Dedifferentiated amniotic fluid mesenchymal stem cell (primary cell): ENCODE measurements around the gene RAET1E.
A peak's percentile ranks its signal among the peaks of the same experiment; 100 is the strongest.
"Not testable (repeated sequence)": the region's sequence is repeated elsewhere in the genome, so short reads cannot be mapped to it uniquely, and the experiment has no call there.

ENCODE experiments used
- DNase-seq: peaks from one replicate; pipeline ENCODE4 v3.0.0-alpha.2; 2016; ENCODE audit errors: extremely low spot score

Gene RAET1E, protein sequence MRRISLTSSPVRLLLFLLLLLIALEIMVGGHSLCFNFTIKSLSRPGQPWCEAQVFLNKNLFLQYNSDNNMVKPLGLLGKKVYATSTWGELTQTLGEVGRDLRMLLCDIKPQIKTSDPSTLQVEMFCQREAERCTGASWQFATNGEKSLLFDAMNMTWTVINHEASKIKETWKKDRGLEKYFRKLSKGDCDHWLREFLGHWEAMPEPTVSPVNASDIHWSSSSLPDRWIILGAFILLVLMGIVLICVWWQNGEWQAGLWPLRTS

GRCh38 chr6:149897855-149898744 is at the start of gene RAET1E:
Gene RAET1E, minus strand, starts transcription at chr6:149898113. Its CDS starts 7,212 bp downstream, at chr6:149890901.
- DNase-seq, result no peak

GRCh38 chr6:149947533-149947932 is 49.6 kb upstream of the RAET1E start:
- DNase-seq, result not testable (repeated sequence)

DNA sequence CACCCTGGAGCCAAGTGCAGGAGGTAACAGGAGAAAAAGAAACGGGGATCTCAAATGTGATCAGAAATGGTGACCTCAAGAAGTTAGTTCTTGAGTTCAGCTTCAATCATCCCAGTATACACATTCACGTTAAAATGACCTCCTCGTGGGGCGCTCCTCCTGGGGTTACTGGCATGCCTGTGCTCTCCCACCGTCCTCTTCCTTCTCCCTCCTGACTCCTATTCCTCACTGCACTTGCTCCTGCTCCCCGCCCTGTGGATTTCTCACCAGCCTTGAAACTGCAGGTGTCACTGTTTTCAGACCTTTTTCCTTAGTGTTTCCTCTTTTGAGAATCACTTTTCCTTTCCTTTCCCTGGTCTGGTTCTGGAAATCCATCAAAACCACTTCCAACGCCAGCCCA is 48.7 kb upstream of the RAET1E start:
- DNase-seq, result not testable (repeated sequence)

DNA sequence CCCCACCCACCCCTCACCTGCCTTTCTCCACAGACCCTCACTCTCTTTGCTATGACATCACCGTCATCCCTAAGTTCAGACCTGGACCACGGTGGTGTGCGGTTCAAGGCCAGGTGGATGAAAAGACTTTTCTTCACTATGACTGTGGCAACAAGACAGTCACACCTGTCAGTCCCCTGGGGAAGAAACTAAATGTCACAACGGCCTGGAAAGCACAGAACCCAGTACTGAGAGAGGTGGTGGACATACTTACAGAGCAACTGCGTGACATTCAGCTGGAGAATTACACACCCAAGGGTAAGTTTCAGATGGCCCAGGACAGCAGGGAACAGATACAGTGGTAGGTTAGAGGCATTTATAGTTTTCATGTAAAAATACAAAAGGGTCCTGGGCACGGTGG is 47.4 kb upstream of the RAET1E start:
- DNase-seq, result not testable (repeated sequence)

DNA sequence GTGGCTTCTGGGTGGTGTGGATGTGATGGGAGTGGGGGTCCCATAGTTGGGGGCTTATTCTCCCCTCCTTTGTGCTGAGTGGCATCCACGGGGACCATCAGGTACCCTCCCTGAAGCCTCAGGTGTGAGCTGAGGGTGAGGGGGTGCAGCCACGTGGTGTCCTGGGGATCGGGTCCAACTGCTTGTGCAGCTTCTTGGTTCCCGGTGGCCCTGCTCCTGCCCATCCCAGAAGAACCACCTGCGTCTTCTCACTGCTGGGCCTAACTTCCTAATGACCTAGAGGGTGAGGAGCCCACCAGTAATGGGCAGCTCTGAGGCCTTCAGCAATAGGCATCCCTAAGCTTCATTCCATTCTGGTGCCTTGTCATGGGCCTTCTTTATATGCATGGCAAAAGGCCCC is 45.4 kb upstream of the RAET1E start:
- not testable (repeated sequence) for DNase-seq

- DNase-seq, result no peak
These were observed 44.5 kb upstream of the RAET1E start for GRCh38 chr6:149942461-149942829.

DNA sequence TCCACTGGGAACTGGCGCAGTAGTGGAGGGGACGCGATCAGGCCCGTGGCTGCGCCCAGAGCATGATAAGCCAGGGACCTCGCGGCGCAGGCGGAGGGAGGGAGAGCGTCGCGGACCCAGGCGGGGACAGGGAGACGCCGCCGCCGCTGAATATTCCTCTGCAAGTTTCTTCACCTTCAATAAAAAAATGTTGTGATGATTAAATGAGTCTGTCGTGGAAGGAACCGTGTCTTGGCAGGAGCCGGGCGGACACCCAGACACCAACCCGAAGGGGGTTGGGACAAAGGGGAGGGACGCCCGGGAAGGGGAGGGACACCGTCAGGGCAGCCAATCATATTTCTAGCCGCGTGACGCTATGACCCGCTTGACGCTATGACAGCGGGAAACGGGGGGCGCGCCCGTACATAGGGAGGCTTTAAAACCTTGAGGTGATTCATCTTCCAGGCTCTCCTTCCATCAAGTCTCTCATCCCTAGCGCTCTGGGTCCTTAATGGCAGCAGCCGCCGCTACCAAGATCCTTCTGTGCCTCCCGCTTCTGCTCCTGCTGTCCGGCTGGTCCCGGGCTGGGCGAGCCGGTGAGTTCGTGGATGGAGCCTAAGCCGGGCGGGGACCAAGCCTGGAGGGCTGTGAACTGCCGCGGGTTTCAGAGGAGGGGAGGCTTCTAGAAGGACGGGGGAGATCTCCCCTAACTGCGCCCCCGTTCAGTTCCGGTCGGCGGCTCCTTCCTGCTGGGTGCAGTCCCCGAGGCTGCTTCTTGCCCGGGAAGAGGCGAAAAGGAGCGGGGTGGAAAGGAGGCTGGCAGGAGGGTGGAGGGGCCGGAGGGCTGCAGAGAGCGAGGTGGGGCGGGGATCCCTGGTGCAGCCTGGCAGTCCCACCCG is 43.9 kb upstream of the RAET1E start, which contains the start of gene ULBP2:
ULBP2 (plus strand) TSS at position 432 of the 878 bp plus-strand sequence; CDS start at position 491, 59 bp downstream.
- peak; percentile 82 for DNase-seq

DNA sequence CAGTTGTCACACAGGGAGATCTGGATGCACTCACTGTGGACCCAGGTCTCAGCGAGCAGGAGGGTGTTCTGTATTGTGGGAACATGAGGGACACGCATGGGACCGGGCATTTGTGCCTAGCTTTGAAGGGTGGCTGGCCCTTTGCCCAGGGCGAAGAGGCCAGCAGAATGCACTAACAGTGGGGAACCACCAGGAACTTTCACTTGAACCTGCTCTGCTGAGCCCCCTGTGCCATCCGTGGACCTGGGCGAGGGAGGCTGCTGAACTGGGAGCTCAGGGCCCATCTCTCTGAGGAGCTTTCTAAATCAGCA is 42.7 kb upstream of the RAET1E start:
- DNase-seq, result no peak

GRCh38 chr6:149939909-149940671 is 42.2 kb upstream of the RAET1E start:
- DNase-seq, result no peak

GRCh38 chr6:149939356-149939648 is 41.4 kb upstream of the RAET1E start:
- DNase-seq, result no peak

- no peak for DNase-seq
These were observed 40.9 kb upstream of the RAET1E start for GRCh38 chr6:149938571-149939355.

- DNase-seq, result not testable (repeated sequence)
These were observed 40.2 kb upstream of the RAET1E start for GRCh38 chr6:149938013-149938570.

GRCh38 chr6:149936743-149937142 is 38.8 kb upstream of the RAET1E start:
- no peak for DNase-seq

GRCh38 chr6:149935668-149936067 is 37.8 kb upstream of the RAET1E start:
- no peak for DNase-seq

GRCh38 chr6:149935246-149935645 is 37.3 kb upstream of the RAET1E start:
- DNase-seq, result no peak

GRCh38 chr6:149934249-149935156 is 36.6 kb upstream of the RAET1E start:
- peak; percentile 81 for DNase-seq

DNA sequence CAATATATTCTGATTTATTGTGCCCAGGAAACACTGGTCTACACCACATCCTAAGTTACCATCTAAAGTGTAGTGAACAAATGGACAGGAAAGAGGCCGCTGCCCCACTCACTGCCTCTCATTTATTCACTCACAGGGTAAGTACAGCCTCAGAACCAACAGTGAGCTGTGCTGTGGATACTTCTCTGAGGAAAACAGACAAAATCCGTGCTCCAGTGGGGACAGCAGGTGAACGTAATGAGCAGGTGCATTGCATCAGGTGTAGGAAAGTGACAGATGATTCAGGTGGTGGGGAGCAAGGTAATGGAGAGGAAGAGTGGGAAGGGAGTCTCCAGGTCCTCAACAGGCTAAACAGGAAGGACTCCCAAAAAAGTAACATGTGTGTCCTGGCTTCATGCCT is 35.5 kb upstream of the RAET1E start:
- DNase-seq, result no peak

DNA sequence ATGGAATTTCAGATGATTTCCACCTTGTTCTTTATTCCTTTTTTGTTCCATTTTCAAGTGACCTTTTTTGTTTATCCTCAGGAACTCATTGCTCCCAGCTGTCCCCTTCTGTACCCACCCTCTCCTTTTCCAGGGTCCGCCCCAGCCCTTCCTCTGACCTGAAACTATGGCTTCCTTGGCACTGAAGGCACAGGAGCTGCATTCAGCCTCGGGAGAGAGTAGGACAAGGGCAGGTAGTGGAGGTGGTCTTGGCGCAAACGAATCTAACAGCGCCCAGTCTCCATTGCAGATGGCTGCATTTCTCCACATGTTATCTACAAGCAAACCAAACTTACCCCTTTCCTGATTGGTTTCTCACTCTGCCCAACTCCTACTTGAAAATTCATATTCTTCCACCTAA is 35.1 kb upstream of the RAET1E start:
- DNase-seq, result no peak

DNA sequence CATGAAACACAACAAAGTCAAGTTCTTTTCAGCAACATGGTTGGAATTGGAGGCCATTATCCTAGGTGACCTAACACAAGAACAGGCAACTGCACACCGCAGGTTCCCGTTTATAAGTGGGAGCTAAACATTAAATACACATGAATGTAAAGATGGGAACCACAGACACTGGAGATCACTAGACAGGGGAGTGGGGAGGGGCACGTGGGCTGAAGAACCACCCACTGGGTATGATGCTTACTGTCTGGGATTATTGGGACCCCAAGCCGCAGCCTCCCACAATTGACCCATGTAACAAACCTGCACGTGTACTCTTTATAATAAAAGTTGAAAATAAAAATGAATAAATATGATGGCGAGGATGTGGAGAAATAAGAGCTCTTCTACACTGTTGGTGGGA is 33.6 kb upstream of the RAET1E start:
- DNase-seq, result no peak
